Measurements from ENCODE around the gene CSPG5. TPM values are rescaled to one million over a fixed set of nuclear protein-coding genes. Genes with fewer than 3 reads are reported as not detected.

Gene CSPG5
- 0.93 and 1.5 TPM in 2 replicates for total RNA-seq (2014; rRNA removed; shearing (Covaris generic))

DNA sequence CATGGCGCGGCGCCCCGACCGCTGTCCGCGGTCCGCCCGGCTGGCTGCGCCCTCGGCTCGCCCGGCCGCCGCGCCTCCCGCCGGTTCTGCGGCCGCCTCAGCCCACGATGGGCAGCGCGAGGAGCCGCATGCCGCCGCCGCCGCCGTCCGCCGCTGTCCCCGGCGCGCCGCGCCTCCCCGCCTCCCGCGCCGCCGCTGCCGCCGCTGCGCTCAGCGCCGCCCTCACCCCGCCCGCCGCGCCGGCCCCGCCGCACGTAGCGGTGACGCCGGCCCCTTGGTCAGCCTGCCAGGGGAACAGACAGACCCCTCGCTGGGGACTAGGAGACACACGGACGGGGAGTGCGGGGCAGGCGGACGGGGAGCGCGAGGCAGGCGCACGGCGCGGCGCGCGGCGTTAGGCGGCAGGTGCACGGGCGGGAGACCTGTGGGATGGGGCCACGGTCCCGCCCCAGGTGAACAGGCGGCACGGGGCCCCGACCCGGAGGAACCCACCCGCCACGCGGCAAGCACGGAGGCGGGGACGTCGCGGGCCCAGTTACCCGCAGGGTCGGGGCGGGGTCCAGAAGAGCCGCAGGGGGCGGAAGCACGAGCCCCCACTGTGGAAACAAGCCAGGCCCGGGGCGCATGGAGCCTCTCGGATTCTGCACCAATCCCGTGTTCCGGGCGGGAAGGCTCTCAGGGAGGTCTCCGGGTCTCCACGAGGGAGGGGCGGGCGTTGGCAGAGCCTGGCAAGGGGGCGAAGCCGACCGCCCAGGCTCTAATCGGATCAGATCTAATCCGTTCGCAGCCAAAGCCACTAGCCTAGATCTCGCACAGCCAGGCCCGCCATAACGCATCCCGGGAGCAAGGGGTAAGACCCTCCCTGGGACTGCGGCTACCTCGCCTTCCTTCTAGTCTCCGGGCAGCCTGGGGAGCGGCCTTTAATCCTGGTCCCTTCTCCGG, at the start of gene CSPG5:
Gene CSPG5, minus strand, starts transcription at position 175 of the 942 bp plus-strand sequence. Its CDS starts 172 bp downstream, at position 3.
- no peak for DNase-seq (ENCODE audit: low spot score)

- DNase-seq (ENCODE audit: low spot score) = no peak
Measured at GRCh38 chr3:47628426-47628825, 49.8 kb upstream of the CSPG5 start.

DNA sequence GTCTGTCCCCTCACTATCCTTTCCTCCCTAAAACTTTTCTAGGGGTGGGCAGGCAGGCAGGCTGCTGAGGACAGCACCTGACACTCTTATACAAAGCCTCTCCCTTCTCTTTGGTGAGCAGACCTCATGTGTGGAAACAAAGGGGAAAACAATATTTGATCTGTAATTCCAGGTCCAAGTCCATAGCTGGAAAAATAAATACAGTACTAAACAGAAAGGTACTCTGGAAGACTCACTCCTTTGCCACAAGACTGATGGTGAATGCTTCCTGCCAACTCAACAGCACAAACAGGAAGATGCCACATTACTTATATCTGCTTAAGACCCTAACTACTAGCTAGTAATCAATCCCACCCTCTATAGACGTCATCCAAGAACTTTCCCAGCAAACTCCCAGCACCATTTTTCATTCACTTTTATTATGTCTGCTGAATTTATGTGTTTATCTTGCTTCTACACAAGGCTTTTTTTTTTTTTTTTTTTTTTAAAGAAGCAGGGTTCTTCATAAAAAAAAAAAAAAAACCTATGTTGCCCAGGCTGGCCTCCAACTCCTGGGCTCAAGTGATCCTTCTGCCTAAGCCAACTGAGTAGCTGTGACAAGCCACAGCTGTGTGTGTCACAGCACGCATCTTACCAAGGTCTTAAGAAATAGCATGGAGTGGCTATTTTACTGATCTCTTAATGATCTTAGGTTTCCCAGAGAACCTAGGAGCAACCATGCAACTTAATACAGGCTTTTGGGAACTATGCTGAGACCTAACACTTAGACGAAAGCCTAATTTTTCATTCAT, 44.2 kb upstream of the CSPG5 start:
- no peak for DNase-seq (ENCODE audit: low spot score)

GRCh38 chr3:47617086-47618010, 38.7 kb upstream of the CSPG5 start:
- peak; percentile 13 for DNase-seq (ENCODE audit: low spot score)

DNA sequence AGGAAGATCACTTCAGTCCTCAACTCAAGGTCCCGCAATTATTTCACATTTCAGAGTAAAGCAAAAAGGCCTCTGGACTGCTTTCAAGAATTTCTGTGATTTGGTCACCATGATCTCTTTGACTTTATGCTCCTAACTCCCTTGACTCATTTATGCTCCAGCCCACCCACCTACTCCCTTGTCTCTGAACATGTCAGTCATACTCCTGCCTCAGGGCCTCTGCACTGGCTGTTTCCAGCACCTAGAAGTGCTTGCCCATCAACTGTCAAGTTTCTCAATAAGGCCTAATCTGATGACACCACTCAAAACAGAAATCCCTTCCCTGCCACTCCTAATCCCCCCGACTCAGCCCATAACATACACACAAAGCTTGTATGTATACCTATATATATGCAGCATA, 36.1 kb upstream of the CSPG5 start:
- no peak for DNase-seq (ENCODE audit: low spot score)

DNA sequence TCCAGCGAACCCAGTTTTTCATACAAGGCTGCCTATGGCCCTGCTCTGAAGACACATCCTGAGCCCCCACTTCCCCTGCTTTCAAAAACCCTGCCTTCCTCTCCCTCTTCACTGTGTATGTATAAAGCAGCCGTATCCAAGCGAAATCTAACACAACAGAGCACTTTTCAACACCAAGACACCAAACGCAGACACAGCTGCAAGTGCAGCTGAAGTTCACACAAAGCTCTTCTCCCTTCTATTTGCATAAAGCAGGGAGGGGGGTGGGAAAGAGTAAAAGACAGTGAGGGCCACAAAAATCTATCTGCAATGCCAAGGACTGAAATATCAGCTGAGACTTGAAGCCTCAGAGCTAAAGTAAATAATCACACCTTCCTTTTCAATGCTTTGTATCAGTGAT, 35.1 kb upstream of the CSPG5 start:
- no peak for DNase-seq (ENCODE audit: low spot score)

DNA sequence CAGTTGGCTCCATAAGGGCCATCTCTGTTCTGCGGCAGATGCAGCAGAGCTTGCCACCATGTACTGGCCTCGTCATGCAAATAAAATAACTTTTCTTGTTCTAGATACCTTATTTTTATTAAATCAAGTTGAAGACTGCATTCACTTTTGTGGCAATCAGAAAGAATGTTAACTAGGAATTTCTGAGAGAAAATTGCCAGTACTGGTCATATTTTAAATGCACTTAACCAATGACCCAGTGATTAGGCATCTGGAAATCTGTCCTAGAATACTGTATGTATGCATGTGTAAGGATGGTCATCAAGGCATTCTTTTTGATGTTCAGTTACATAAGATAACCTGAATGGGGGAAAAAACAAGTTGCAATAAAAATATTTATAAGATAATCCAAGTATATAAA, 34.2 kb upstream of the CSPG5 start:
- no peak for DNase-seq (ENCODE audit: low spot score)

GRCh38 chr3:47612178-47612577, 33.5 kb upstream of the CSPG5 start:
- peak; percentile 10 for DNase-seq (ENCODE audit: low spot score)

DNA sequence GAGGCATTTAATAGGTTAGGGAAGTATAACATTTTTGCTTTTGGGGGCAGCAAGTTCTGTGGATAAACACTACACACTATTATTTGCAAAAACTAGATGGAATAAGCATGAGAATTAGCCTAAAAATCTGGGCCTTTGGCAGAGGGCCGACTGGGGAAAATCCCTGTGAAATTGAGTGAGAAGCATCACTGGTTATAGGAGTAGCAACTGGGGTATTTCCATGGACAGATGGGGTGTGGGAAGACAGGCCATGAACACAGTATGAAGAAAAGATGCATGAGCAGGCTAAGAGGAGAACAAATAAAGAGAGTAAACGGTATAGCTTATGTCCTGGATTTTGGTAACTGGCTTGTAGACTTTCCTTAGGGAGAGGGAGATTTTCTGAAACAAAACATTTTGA, 32.9 kb upstream of the CSPG5 start:
- no peak for DNase-seq (ENCODE audit: low spot score)

- DNase-seq (ENCODE audit: low spot score) = no peak
Measured at GRCh38 chr3:47610583-47610982, 31.9 kb upstream of the CSPG5 start.

- no peak for DNase-seq (ENCODE audit: low spot score)
Measured at GRCh38 chr3:47607335-47607734, 28.7 kb upstream of the CSPG5 start.

- no peak for DNase-seq (ENCODE audit: low spot score)
Measured at GRCh38 chr3:47606165-47606564, 27.5 kb upstream of the CSPG5 start.

GRCh38 chr3:47605652-47606051, 27.0 kb upstream of the CSPG5 start:
- no peak for DNase-seq (ENCODE audit: low spot score)

DNA sequence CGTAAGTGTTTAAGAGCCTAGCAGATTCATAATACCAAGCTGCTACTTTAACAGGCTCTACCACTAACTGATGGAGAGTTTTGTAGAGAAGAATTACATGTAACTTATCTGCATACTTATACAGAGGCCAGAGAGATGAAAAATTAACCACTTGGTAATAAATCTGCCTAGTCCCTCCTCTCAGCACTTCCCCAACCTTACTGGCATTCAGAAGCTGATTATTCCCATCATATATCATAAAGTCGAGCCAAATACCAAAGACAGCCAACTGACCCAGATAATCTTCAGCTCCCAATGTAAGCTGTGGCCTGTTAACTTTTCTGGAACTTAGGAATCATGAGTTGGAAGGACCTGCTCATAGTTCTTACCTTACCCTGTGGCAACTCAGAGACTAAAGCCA, 25.5 kb upstream of the CSPG5 start:
- DNase-seq (ENCODE audit: low spot score) = no peak

DNA sequence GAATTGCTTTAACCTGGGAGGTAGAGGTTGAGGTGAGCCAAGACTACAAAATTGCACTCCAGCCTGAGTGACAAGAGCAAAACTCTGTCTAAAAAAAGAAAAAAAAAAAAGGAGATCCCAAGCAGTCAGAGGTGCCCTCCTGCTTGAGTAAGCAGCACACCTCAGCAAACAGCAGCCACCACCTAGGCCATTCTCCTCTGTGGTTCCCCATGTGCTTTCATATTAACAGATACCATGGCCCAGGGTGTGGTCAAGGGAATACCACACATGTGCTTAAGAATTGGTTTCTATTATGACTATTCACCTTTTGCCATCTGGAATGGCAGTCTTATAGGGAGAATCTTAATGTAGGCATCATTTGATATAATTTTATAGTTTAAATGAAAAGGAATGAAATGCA, 24.7 kb upstream of the CSPG5 start:
- no peak for DNase-seq (ENCODE audit: low spot score)

GRCh38 chr3:47601281-47601680, 22.6 kb upstream of the CSPG5 start:
- DNase-seq (ENCODE audit: low spot score) = no peak

DNA sequence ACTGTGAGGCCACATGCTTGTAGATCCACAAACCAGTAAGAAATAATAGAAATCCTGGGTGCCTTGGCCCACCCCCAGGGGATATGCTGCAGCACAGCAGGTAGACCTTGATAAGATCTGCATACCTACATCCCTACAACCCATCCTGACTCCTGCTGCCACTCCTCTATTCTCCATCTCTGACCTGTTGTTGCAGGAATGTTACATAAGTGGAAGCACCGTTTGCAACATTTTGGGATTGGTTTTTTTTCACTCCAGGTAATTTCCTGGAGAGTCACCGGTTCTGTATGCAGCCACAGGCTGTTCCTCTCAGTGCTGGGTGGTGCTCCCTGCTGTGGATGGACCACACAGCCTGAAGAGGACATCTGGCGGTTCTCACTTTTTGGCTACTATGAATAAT, 16.1 kb upstream of the CSPG5 start:
- no peak for DNase-seq (ENCODE audit: low spot score)

- DNase-seq (ENCODE audit: low spot score) = no peak
Measured at GRCh38 chr3:47592066-47592795, 13.6 kb upstream of the CSPG5 start.

GRCh38 chr3:47590216-47590615, 11.6 kb upstream of the CSPG5 start:
- DNase-seq (ENCODE audit: low spot score) = no peak

- DNase-seq (ENCODE audit: low spot score) = no peak
Measured at GRCh38 chr3:47588587-47588986, 9.9 kb upstream of the CSPG5 start.

DNA sequence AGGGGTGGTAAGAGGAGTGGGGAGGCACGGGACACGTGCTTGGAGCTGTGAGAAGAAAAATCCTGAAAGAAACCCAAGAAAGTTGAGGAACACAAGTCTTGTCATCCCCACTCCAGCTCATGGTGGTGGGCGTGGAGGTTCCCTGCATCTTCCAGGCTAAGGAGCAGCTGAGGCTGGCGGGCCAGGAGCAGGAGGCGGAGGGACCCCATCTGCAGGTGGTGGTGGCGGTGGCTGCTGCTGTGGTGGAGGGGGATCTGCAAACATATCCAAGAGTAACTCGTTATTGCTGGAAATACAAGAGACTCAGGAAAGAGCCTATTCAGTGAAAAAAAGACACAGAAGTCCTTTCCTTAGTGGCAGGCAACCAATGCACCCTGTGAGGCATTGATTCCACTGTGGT, 9.4 kb upstream of the CSPG5 start:
- no peak for DNase-seq (ENCODE audit: low spot score)

All from H4 (cell line).